Measurements from ENCODE around the gene CACNA1C. TPM values are rescaled to one million over a fixed set of nuclear protein-coding genes. Genes with fewer than 3 reads are reported as not detected.

CACNA1C gene
- total RNA-seq, 2 donors from 2014 or later: 99.2 to 127 TPM

DNA sequence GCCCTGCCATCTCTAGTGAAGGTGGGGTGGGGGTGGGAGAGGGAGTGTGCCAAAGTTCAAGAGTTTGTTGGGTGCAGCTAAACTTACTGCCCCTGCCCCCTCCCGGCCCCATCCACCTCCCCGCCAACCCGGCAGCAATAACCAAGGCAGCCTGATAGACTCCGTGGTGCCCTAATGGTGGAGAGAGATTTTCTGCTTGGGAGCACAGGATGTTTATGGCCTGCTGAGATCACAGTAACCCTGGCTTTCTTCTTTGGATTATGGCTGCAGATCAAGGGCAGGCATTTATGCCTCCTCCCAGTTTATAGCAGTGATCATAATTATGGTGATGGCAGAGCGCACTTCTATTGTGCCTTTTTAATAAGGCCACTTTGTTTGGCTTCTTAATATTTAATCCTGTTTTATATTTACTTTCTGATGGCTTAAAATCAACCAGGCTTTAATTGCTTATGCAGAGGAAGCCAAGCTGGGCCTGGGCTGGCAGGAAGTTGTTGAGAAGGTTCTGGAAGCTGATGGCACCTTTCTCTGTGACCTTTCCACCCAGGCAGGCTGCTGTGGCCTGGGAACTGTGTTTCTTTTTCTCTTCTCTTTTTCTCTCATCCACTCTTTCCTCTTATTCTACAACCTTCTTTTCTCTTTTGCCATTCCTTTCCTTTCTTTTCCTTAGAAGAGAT is 485.2 kb downstream of the CACNA1C start:
- DNase-seq (no peak), ATAC-seq (no peak)
- intact Hi-C loops (cut with DNase I): no loop called here

- intact Hi-C loops (cut with DNase I): no loop called here
- ATAC-seq (no peak), DNase-seq (peak; percentile 64)
Observed at GRCh38 chr12:2539938-2540337, 487.2 kb downstream of the CACNA1C start.

DNA sequence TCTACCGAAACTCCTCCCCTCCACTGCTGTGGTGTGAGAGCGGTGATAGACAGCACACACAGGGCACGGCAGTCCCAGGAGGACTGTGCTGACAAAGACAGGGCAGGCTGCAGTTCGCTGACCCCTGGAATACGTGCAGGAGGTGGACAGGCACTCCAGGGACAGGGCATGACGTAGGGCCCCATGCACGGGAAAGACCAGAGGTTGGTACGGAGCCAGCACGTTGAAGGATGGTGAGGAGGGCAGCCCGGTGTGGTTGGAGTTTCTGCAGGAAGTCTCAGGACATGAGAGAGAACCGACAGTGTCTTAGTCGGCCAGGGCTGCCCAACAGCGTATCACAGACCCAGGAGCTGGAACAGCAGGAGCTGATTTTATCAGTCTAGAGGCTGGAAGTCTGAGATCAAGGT is 487.8 kb downstream of the CACNA1C start:
- DNase-seq: peak; percentile 44
- intact Hi-C loops (cut with DNase I): no loop called here
- ATAC-seq: peak in 1 of 2 donors; percentile 76

DNA sequence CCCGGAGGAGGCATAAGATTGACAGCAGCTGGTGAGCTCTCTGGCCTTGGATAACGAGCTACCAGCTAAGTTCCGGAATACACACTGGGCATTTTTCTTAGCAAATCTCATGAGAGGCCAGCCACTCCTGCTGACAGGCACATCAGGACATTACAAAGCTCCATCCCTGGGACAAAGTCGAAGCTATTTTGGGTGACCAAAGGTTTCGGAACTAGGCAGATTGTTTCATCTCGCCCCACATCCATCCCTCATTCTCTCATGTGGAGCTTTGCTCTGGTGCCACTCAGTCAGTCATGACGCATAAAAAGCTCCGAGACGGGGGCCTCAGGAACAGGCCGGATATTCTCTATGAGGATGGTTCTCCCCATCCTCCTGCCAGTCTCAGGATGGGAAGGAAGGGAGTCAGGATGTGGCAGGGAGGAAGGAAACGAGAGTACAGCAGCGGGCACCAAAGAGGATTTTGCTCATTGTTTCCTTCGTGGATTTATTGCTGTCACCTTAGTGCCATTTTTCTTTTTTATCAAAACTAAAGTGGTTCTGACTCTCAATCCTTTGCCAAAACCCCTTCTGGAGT is 488.9 kb downstream of the CACNA1C start:
- DNase-seq: no peak
- intact Hi-C loops (cut with DNase I): no loop called here
- ATAC-seq: no peak

GRCh38 chr12:2543801-2544200 is 491.0 kb downstream of the CACNA1C start:
- intact Hi-C loops (cut with DNase I): no loop called here
- no peak for ATAC-seq

GRCh38 chr12:2544230-2544629 is 491.4 kb downstream of the CACNA1C start:
- DNase-seq (no peak), ATAC-seq (no peak)
- intact Hi-C loops (cut with DNase I): no loop called here

More at GRCh38 chr12:2543801-2544200, 491.0 kb downstream of the CACNA1C start:
- DNase-seq: no peak

DNA sequence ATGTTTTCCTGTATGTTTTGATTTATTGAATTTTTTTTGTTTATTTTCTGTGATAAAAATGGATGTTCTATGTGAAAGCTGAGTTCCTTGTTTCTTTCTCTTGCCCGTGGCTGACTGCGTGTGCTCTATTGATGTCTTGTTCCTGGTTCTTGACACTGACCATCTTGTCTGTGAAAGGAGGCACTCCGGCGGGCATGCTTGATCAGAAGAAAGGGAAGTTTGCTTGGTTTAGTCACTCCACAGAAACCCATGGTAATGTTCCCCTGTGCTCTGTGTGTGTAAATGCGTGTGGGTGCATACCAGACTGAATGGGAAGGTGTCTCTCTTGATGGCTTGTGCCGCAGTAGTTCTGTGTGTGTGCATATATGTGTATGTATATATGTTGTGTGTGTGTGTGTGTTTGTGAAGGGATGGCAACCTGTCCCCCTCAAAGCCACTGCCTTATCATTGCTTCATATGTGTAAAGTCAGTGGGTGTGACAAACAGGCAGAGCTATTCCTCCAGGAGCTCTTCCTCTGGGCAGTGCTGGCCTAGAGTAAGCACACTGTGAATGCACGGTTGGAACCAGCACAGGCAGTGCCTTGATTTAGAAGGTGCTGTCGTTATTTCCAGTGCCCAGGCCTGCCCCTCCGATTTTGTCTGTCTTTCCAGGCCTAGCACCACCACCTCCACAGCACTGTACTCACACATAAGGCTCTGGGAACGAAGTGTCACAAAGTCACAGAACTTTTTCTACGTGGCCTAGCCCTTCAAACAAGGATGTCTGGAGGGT is 494.7 kb downstream of the CACNA1C start:
- DNase-seq (no peak), ATAC-seq (peak in 1 of 2 donors; percentile 46)

DNA sequence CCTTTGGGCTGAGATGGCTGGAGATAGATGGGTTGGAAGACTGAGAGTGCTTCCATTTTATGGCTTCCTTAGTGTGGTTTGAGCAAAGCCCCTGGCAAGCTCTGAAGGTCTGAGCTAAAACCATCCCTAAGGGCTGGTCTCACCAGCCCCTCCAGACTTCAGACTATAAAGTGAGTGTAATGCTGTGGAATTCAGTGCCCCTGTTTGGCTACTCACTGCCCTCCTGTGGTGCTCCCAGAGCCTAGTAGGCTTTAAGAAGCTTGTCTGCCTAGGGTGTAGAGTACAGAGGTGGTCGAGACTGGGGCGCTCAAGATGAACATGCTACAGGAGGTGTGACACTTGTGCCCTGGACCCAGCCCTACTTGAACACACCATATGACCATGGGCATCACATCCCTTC is 495.3 kb downstream of the CACNA1C start:
- DNase-seq: no peak
- ATAC-seq: no peak
- intact Hi-C loops (cut with DNase I): no loop called here

More for the DNA sequence above, 494.7 kb downstream of the CACNA1C start:
- intact Hi-C loops (cut with DNase I): no loop called here

DNA sequence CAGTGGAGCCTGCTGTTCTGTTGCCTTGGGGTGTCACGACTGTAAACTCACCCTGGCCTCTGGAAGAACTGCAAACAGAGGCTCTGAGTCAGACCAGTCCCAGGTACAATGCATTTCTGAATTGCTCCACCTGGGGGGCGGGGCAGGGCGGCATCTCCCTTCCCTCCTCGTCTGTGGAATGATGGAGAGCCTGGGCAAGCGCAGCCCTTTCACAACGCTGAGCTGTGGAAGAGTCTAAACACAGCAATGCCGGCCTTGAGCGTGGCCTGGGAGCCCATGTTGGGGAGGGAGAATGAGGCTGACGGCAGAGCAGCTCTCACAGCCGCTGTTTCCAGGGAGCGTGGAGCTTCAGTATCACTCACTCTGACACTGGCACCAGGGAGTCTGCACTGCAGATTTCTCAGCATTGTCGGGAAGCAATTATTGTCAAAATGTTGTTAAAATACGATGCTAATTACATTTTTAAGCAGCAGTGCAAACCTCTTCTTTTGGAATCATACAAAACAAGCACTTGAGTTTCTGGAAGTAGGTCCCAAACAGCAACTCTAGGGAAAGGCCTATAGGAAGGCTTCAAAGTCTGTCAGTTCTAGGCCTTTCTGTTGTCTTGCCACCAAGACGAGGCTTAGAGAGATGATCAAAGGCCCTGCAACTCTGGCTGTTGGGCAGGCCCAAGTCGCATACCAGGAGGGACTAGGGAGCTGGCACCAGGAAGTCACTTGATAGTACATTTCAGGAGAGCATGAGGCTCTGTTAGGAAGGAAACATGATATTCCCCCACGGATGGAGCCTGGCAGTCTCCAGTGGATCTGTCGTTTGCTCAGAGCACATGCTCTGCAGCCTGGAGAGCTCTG is 498.0 kb downstream of the CACNA1C start:
- intact Hi-C loops (cut with DNase I): no loop called here
- no peak for ATAC-seq

DNA sequence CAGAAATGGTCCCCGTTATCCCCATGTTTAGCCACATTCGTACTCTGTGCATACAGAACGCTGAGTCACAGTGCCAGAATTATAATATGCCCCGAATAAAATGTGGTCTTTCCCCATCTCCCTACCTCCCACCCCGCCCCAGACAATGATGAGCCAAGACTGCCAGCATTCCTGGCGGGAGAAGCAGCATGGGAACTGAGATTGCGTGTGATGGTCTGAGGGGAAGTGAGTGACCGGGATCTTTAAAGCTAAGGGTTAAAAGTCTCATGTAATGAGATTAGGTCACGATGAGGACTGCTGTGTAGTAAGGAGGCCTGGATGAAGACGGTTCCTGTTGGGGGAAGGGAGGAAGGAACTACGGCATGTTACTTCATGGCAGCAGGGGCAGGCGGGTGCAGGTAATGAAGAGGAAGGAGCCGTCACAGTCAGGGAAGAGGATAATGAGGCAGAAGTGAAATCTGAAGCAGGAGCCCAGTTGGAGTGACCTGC is 498.7 kb downstream of the CACNA1C start:
- intact Hi-C loops (cut with DNase I): no loop called here
- ATAC-seq (no peak), DNase-seq (no peak)

More for the DNA sequence above, 498.0 kb downstream of the CACNA1C start:
- no peak for DNase-seq

GRCh38 chr12:2552000-2552756 is 499.4 kb downstream of the CACNA1C start:
- DNase-seq: no peak
- intact Hi-C loops (cut with DNase I): no loop called here
- peak; percentile 45 to 66 for ATAC-seq

DNA sequence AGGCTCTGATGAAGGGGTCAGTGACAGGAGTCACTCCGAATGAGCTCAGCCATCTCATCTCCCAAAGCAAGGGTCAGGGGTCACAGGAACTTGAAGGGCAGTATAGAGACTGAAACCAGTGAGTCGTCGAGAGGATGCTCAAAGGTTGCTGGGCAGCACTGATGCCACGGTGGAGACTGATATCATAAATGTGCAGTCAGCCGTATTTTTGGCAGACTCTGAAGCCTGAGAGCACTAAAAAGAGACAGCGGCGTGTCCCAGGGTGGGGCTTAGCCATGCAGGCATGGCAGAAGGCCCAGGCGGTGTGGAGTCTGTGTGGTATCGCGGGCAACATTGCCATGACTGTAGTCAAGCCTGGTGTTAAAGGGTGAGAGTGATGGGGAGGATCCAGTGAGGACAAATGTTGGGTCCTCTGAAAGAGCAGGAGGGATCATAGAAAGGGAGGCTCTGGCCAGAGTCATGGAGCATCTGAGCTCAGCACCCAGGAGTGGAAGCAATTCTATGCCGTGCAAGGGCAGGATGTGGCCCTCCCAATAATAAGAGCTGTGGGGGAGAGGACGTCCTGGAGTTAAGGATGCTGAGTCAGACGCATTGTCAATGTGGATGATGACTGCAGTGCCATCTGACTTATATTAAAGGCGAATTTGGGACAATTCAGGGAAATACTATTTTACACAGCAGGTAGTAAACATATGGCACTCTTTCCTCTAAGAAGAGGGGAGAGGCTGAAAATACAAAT is 500.8 kb downstream of the CACNA1C start:
- peak; percentile 30 to 31 for ATAC-seq
- intact Hi-C loops (cut with DNase I): no loop called here
- no peak for DNase-seq

- intact Hi-C loops (cut with DNase I): no loop called here
- no peak for DNase-seq
- no peak for ATAC-seq
Observed at GRCh38 chr12:2555487-2556082, 502.8 kb downstream of the CACNA1C start.

DNA sequence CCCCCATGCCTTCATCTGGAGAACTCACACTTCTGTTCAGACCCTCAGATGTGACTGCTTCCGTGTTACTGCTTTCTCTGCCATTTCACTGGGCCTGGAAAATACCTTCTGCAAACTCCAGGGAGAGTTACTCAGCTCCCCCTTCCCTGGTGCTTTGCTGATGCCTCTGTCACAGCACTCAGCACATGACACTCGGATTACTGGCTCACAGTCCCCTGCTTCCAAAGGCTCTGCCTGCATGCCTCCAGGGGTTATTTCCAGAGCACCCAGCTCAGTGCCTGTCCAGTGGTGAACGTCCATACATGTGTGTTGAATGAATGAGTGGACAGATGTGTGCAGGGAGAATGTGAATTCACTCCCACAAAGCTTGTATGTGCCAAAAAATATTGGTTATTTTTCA is 504.8 kb downstream of the CACNA1C start:
- no peak for ATAC-seq
- DNase-seq: no peak
- intact Hi-C loops (cut with DNase I): no loop called here

GRCh38 chr12:2559931-2560330 is 507.1 kb downstream of the CACNA1C start:
- ATAC-seq (no peak), DNase-seq (no peak)
- intact Hi-C loops (cut with DNase I): no loop called here

- intact Hi-C loops (cut with DNase I): no loop called here
- DNase-seq: no peak
- no peak for ATAC-seq
Observed at GRCh38 chr12:2560356-2560755, 507.6 kb downstream of the CACNA1C start.

DNA sequence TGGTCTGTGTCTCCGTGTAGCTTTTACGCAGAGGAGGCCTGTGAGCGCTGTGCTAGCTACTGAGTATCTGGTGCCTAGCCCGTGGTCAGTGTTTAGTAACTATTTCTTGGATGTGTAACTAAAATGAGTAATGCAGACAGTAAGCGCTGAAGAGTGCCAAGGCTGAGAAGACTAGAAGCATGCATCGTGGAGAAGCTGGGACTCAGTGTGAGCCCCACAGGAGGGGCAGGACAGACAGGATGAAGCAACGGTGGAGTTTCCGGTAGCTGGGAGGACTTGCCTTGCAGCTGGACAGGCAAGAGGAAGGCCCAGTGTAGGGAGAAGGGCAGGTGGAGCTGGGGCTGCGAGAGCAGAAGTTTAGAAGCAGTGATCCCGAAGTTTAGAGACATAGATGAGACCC is 508.6 kb downstream of the CACNA1C start:
- DNase-seq (no peak), ATAC-seq (no peak)
- intact Hi-C loops (cut with DNase I): no loop called here

GRCh38 chr12:2562400-2562799 is 509.6 kb downstream of the CACNA1C start:
- intact Hi-C loops (cut with DNase I): no loop called here
- ATAC-seq: no peak

More at GRCh38 chr12:2562400-2562799, 509.6 kb downstream of the CACNA1C start:
- DNase-seq: no peak

Measured in left cardiac atrium (tissue), 4 donors.